Measurements from ENCODE around the gene ITGB2. TPM values are rescaled to one million over a fixed set of nuclear protein-coding genes. Genes with fewer than 3 reads are reported as not detected.

The ITGB2 gene
- total RNA-seq, 1 experiment from 2014 or later = 6.0 TPM

DNA sequence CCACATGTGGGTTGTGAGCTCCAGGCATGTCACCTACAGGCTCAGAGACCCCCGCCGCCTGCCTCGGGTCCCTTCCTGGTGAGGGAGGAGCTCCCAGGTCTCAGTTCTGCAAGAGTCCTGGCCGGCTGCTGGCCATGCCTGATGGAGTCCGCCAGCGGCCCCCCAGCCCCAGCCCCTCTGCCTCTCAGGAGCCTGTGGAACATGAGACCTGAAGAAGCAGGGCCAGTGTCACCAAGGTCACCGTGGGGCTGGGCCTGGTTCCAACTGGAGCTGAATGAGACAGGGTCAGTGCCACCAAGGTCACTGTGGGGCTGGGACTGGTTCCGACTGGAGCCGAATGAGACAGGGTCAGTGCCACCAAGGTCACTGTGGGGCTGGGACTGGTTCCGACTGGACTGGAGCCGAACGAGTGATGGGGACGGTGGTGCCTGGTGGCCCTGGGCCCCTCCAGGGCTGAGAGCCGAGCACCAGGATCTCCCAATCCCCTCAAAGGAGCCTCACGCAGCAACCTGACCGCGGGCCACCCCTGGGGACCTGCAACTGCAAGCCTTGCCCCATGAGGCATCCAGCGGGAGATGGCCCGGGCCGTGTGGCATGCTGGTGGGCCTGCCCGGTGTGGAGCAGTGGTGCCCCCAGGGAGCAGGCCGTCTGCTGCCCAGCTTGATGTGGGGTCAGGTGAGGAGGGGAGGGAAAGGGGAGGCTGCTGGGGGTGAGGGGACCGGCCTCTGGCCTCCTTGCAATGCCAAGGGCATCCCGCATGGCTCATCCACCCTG is 32.7 kb downstream of the ITGB2 start:
- H3K4me3 ChIP-seq = no peak overlapping the region
- H3K27me3 ChIP-seq (ENCODE audit: insufficient read depth, low read depth) = no peaks in the 10 kb centered on the region
- H3K79me2 ChIP-seq (ENCODE audit: low read depth) = no peaks in the 10 kb centered on the region
- no peaks in the 10 kb centered on the region for H3K36me3 ChIP-seq (ENCODE audit: low read depth)
- ChIA-PET CTCF (no interaction called here), POLR2A (ENCODE audit: unreplicated experiment) (no interaction called here)
- H3K27ac ChIP-seq = no peak overlapping the region
- H2AFZ ChIP-seq = no peak overlapping the region
- H3F3A ChIP-seq (ENCODE audit: insufficient read depth, low read depth) = peaks cover 8% of the 10 kb centered on the region
- BruUV-seq (replicated peaks) = no TSS peak
- H3K4me1 ChIP-seq (replicated peaks; ENCODE audit: insufficient read depth) = peaks cover 7% of the 10 kb centered on the region
- TF ChIP-seq EZH2 (IDR thresholded peaks at IDR 0.05; ENCODE audit: low read depth) = no peak
- TF ChIP-seq, protein P1, sequence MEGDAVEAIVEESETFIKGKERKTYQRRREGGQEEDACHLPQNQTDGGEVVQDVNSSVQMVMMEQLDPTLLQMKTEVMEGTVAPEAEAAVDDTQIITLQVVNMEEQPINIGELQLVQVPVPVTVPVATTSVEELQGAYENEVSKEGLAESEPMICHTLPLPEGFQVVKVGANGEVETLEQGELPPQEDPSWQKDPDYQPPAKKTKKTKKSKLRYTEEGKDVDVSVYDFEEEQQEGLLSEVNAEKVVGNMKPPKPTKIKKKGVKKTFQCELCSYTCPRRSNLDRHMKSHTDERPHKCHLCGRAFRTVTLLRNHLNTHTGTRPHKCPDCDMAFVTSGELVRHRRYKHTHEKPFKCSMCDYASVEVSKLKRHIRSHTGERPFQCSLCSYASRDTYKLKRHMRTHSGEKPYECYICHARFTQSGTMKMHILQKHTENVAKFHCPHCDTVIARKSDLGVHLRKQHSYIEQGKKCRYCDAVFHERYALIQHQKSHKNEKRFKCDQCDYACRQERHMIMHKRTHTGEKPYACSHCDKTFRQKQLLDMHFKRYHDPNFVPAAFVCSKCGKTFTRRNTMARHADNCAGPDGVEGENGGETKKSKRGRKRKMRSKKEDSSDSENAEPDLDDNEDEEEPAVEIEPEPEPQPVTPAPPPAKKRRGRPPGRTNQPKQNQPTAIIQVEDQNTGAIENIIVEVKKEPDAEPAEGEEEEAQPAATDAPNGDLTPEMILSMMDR (conservative IDR thresholded peaks at IDR 0.05) = no peak
- H3K9me3 ChIP-seq (ENCODE audit: insufficient read depth, low read depth) = no peaks in the 10 kb centered on the region
- intact Hi-C loops (cut with micrococcal nuclease; ENCODE audit: unreplicated experiment) = no loop called here
- H3K9me2 ChIP-seq (ENCODE audit: insufficient read depth) = no peaks in the 10 kb centered on the region
- H3K4me2 ChIP-seq = no peak overlapping the region
- no peaks in the 10 kb centered on the region for H4K20me1 ChIP-seq (ENCODE audit: insufficient read depth)
- DNase-seq = no peak

DNA sequence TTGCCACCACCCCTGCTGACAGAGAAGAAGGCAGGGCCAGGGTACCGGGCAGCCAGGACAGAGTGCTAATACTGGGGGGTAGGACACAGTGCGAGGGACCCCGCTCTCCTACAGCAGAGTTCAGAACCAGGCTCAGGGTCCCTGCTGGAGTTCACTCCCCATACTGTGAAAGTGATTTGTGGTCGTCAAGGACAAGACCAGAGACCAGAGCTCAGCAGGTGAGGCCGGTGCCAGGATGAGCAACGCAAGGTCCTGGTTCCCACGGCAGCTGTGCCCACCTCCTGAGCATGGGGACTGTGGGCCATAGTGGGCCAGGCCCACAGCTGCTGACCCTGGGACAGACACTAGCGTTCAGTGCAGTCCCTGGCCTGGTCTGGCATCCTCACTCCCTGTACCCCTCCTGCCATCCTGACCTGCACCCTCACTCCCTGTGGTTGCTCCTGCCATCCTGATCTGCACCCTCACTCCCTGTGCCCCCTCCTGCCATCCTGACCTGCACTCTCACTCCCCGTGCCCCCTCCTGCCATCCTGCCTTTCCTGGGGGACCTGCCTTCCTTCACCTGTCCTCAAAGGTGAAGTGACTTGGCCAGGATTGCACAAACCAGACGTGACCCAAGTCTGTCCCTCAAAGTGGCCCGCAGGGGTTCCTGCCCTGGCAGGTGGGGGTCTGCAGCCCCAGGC is 33.4 kb downstream of the ITGB2 start:
- DNase-seq = no peak
- Histone ChIP-seq H2AFZ (no peak overlapping the region), H3K79me2 (ENCODE audit: low read depth) (no peaks in the 10 kb centered on the region), H3K9me2 (ENCODE audit: insufficient read depth) (no peaks in the 10 kb centered on the region), H3K4me1 (replicated peaks; ENCODE audit: insufficient read depth) (peaks cover 13% of the 10 kb centered on the region), H3K36me3 (ENCODE audit: low read depth) (no peaks in the 10 kb centered on the region), H4K20me1 (ENCODE audit: insufficient read depth) (no peaks in the 10 kb centered on the region), H3F3A (ENCODE audit: insufficient read depth, low read depth) (peaks cover 10% of the 10 kb centered on the region), H3K9me3 (ENCODE audit: insufficient read depth, low read depth) (no peaks in the 10 kb centered on the region), H3K4me2 (no peak overlapping the region), H3K27me3 (ENCODE audit: insufficient read depth, low read depth) (no peaks in the 10 kb centered on the region), H3K27ac (no peak overlapping the region), H3K4me3 (no peak overlapping the region)
- intact Hi-C loops (cut with micrococcal nuclease; ENCODE audit: unreplicated experiment) = no loop called here
- POLR2A ChIA-PET (ENCODE audit: unreplicated experiment) = no interaction called here
- BruUV-seq (replicated peaks) = no TSS peak
- CTCF ChIA-PET = no interaction called here
- TF ChIP-seq, protein P1 (conservative IDR thresholded peaks at IDR 0.05) = no peak
- no peak for TF ChIP-seq EZH2 (IDR thresholded peaks at IDR 0.05; ENCODE audit: low read depth)

DNA sequence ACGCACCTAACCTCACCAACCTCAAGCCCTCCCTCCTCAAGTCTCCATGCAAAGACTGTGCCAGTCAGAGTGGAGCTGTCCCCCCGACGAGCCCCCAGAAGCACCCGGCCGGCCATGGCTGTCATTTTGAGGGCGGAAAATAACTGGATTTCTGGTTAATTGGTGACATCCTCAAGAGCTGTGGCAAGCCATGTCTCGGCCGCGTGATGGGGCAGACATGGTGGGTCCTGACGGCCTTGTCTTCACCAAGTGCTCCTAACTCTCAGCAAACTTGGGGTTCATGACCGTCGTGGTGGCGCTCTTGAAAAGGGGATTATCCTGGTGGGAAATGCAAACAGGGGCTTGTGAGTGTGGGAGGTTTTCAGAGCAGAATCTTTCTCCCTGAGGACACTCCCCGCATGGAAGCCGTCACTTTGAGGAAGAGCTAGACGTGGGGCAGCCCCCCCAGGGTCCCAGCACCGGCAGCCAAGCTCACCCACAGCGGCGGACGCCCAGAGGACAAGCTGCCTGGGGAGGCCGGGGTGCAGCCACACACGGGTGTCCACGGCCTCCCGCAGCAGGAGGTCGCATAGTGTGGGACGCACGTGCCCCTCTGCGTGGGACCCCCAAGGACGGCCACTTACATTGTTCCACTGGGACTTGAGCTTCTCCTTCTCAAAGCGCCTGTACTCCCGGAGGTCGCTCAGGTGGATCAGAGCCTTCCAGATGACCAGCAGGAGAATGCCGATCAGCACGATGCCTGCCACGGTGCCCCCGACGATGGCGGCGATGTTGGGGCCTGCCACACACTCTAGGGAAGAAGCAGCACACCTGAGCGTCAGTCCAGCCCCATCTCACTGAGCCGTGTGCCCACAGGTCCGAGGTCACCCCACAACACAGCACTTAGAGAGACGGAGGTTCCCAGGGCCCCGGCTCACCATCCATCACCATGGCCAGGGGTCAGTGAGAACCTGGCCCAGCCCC is 34.3 kb downstream of the ITGB2 start:
- BruUV-seq (replicated peaks) = no TSS peak
- Histone ChIP-seq H4K20me1 (ENCODE audit: insufficient read depth) (no peaks in the 10 kb centered on the region), H3K27me3 (ENCODE audit: insufficient read depth, low read depth) (no peaks in the 10 kb centered on the region), H3K9me2 (ENCODE audit: insufficient read depth) (no peaks in the 10 kb centered on the region), H3K4me1 (replicated peaks; ENCODE audit: insufficient read depth) (peaks cover 22% of the 10 kb centered on the region), H3K36me3 (ENCODE audit: low read depth) (no peaks in the 10 kb centered on the region), H3K79me2 (ENCODE audit: low read depth) (no peaks in the 10 kb centered on the region), H2AFZ (no peak overlapping the region), H3K27ac (no peak overlapping the region), H3K4me2 (no peak overlapping the region), H3F3A (ENCODE audit: insufficient read depth, low read depth) (peaks cover 18% of the 10 kb centered on the region), H3K4me3 (no peak overlapping the region), H3K9me3 (ENCODE audit: insufficient read depth, low read depth) (no peaks in the 10 kb centered on the region)
- no peak for DNase-seq
- POLR2A ChIA-PET (ENCODE audit: unreplicated experiment) = interaction anchor here (0.5 to 0.6 kb wide), 2 partner anchors 25 to 85 kb away, joined by 4 to 9 read pairs; partner anchors contain the start of gene UBE2G2
- CTCF ChIA-PET = no interaction called here
- intact Hi-C loops (cut with micrococcal nuclease; ENCODE audit: unreplicated experiment) = no loop called here
- TF ChIP-seq, protein P1 (conservative IDR thresholded peaks at IDR 0.05) = no peak
- TF ChIP-seq EZH2 (IDR thresholded peaks at IDR 0.05; ENCODE audit: low read depth) = no peak
